ENCODE measurements around the gene GATAD2B.

DNA sequence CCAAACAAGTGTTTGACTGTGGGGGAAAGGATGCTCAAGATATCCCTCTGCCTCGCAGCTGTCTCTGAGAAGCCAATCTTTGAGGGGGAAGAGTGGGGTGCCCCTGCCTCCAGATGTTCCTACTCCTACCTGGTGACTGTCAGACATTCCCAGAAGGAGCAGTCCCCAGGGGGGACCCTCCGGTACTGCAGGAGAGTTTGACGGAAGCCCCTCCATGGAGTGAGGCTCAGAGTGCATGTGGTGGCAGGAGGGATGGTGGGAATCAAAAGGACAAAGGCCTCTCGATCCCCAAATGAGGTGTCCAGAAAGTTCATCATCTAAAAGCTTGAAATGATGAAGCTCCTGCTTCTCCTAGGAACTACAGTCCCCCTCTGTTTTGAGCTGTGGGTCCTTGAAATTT, 142.2 kb downstream of the GATAD2B start:
- TF ChIP-seq EP300 (IDR thresholded peaks at IDR 0.05) (no peak), CTCF (IDR thresholded peaks at IDR 0.05) (no peak), POLR2A (IDR thresholded peaks at IDR 0.05) (no peak)
